ENCODE results near the gene ARID5A.

Gene ARID5A

DNA sequence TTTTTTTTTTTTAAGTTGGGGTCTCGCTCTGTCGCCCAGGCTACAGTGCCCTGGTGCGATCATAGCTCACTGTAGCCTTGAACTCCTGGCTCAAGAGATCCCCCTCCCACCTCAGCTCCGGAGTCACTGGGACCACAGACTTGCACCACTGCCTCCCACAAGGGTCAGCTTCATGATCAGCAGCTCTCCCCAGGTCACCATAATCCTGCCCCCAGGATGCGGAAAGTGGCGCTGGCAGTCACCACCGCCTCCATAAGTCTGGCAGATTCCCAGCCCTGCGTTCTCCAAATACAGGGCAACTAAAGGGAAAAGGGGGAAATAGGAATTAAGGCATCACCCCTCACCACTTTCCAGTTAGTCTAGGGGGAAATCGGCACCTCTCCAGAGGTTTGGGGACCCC is 5.2 kb upstream of the ARID5A start:
- peak overlapping the region; percentile 56 for H3K4me3 ChIP-seq (ENCODE audit: low read depth, low read length)
- no peak for DNase-seq (ENCODE audit: low read depth)
- TF ChIP-seq, protein P1, sequence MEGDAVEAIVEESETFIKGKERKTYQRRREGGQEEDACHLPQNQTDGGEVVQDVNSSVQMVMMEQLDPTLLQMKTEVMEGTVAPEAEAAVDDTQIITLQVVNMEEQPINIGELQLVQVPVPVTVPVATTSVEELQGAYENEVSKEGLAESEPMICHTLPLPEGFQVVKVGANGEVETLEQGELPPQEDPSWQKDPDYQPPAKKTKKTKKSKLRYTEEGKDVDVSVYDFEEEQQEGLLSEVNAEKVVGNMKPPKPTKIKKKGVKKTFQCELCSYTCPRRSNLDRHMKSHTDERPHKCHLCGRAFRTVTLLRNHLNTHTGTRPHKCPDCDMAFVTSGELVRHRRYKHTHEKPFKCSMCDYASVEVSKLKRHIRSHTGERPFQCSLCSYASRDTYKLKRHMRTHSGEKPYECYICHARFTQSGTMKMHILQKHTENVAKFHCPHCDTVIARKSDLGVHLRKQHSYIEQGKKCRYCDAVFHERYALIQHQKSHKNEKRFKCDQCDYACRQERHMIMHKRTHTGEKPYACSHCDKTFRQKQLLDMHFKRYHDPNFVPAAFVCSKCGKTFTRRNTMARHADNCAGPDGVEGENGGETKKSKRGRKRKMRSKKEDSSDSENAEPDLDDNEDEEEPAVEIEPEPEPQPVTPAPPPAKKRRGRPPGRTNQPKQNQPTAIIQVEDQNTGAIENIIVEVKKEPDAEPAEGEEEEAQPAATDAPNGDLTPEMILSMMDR (IDR thresholded peaks at IDR 0.05; ENCODE audit: insufficient read depth, low read depth, low read length, missing control alignments): no peak

DNA sequence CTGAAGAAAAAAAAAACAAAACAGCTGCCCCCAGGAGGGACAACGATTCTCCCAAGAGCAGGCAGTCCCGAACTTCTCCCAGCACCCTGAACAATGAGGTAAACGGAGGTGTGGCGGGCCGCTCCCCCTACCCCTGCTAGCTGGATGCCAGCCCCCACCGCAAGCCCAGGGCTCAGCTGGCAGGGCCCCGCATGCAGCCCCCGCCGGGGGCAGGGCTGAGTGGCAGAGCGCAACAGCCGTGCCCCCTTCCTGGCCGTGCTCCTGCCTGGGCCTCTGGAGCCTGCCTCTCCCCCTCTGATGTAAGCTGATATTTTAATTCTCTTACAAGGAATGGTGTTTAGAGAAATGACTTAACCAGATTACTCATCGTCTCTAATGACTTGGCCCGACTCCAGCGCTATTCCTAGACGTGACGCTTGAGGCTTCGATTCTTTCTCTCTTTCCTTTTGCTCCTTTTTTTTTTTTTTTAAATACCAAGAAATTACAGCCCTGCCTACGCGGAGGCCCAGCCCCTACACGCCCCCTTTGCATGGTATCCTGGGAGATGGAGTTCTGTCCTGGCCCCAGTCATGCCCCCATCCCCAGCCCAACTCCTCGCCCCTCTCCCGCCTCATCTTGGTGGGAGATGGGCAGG is 4.6 kb upstream of the ARID5A start:
- TF ChIP-seq, protein P1 (IDR thresholded peaks at IDR 0.05; ENCODE audit: insufficient read depth, low read depth, low read length, missing control alignments): no peak
- peak; percentile 94 for DNase-seq (ENCODE audit: low read depth)
- peak overlapping the region; percentile 56 for H3K4me3 ChIP-seq (ENCODE audit: low read depth, low read length)

DNA sequence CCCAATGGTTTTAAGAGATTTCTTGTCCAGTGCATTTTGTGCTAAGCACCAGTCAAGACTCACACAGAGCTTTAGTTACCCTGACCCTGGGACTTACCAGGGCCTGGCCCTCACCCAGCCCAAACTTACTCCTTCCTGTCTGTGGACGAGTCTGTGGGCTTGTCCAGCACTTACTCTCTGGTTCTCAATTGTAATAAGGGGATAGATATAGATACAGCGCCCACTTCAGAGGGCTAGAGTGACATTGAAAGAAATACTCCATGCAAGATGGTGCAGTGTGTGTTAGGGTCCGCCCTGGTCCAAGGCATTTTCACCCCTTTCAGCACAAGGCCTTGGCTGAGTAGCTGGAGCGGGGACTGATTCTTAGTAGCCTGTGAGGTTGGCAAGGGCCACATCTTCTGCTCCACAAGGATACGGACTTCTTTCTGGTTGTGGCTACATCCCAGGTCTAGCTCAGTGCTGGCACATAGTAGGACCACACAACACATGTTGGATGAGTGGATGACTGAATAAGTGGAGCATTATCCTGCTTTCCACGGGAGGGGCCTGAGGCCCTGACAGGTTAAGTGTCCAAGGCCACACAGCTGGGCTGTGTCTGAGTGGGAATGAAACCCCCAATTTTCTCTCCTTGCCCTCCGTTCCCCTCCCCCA is 3.8 kb upstream of the ARID5A start:
- TF ChIP-seq, protein P1 (IDR thresholded peaks at IDR 0.05; ENCODE audit: insufficient read depth, low read depth, low read length, missing control alignments): no peak
- DNase-seq (ENCODE audit: low read depth): no peak
- H3K4me3 ChIP-seq (ENCODE audit: low read depth, low read length): no peak overlapping the region

DNA sequence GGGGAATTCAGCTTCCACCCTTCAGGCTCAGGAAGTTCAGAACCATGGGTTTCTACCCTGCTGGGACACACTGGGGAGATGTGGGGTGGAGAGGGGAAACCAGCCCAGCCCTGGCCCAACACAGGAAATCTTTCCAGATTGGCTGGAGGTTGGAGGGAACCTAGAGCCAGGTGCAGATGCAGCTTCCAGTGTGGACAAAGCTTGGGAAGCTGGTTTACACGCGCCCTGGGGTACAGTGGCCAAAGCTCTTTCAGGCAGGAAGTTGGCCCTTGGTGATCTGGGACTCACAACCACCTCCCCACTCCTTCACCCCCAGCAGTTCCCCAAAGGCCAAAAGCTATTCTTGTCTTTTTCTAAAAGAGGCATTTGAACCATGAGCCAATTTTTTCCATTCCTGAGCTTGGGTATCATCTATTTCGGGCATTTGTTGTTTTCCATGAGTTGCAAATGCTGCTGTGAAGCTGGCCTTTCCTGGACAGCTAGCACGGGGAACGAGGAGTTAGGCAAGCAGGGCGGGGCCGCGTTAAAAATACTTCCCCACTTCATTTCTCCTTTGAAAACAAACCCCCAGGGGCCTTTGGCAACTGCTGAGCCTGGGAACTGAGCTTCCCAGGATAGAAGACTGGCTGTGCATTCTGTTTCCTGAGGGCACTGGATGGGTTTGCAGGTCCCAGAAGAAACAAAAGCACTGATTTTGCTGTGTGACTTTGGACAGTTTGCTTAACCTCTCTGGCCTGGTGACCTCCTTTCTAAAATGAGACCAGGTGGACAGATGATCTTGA is 3.1 kb upstream of the ARID5A start:
- TF ChIP-seq, protein P1 (IDR thresholded peaks at IDR 0.05; ENCODE audit: insufficient read depth, low read depth, low read length, missing control alignments): no peak
- no peak overlapping the region for H3K4me3 ChIP-seq (ENCODE audit: low read depth, low read length)
- DNase-seq (ENCODE audit: low read depth): no peak

DNA sequence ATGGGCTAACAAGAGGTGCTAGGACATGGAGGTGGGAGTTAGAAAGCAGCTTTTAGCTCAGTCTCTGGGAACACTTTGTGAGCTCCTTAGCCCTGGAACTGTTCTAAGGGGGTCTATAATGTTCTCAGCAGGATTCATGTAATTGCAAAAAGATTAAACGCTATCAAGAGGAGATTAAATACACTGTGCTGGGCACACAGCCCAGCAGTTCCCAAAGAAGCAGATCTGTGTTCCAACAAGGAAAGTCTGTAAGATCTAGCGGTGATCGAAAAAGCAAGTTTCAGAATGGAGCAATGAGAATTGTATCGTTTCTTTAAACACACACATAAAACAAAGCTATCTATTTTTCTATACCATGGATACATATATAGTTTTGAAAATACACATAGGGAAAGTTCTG is 2.4 kb upstream of the ARID5A start:
- H3K4me3 ChIP-seq (ENCODE audit: low read depth, low read length): no peak overlapping the region
- TF ChIP-seq, protein P1 (IDR thresholded peaks at IDR 0.05; ENCODE audit: insufficient read depth, low read depth, low read length, missing control alignments): no peak
- DNase-seq (ENCODE audit: low read depth): no peak

DNA sequence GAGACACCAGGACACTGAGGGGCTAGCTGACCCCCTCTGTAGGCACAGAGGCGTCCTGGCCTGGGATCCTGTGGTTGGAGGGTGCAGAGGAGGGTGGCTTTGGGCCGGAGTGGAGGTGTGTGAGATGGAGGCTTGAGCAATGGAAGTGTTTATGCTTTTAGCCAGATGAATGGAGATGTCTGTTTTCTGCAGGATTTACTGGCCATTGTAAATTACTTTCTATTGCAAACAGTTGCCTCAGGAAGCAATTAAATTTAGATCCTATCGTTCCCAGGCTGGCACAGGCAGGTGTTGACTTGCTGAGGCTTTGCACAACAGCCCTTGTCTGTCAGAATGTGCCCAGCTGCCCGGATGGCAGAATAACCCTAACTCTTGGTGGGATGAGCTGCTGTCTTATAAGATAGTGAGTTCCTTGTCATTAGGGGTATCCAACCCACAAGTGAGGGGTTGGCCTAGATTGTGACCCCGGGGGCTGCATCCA is 1.8 kb upstream of the ARID5A start:
- TF ChIP-seq, protein P1 (IDR thresholded peaks at IDR 0.05; ENCODE audit: insufficient read depth, low read depth, low read length, missing control alignments): no peak
- no peak overlapping the region for H3K4me3 ChIP-seq (ENCODE audit: low read depth, low read length)
- no peak for DNase-seq (ENCODE audit: low read depth)
